Trophoblast cell (in vitro differentiated cells and primary cell): Measurements from ENCODE around the gene MAPK13.
"Not testable (repeated sequence)": the region's sequence is repeated elsewhere in the genome, so short reads cannot be mapped to it uniquely, and the experiment has no call there.

Experiments used
- DNase-seq, 2 donors: peaks; one replicate each; pipeline ENCODE4 v3.0.0-alpha.2; 2016
- H2AFZ ChIP-seq: 2 replicates; pipeline ENCODE4 v1.6.1; 2013; ENCODE audit warnings: low read length, moderate library complexity, mild to moderate bottlenecking; ENCODE audit not compliant: insufficient read depth, poor library complexity
- H2AK5ac ChIP-seq: 2 replicates; pipeline ENCODE4 v1.6.1; 2013; ENCODE audit warnings: mild to moderate bottlenecking, low read length
- H2BK120ac ChIP-seq: 2 replicates; pipeline ENCODE4 v1.6.1; 2013; ENCODE audit warnings: low read length, mild to moderate bottlenecking, moderate library complexity; ENCODE audit not compliant: insufficient read depth, poor library complexity
- H2BK12ac ChIP-seq: 2 replicates; pipeline ENCODE4 v1.6.1; 2013; ENCODE audit warnings: mild to moderate bottlenecking, low read length, moderate library complexity
- H2BK5ac ChIP-seq: 2 replicates; pipeline ENCODE4 v1.6.1; 2013; ENCODE audit warnings: low read length, low read depth, moderate library complexity, mild to moderate bottlenecking; ENCODE audit not compliant: poor library complexity
- H3K14ac ChIP-seq: 2 replicates; pipeline ENCODE4 v1.6.1; 2013; ENCODE audit warnings: mild to moderate bottlenecking, low read length
- H3K18ac ChIP-seq: 2 replicates; pipeline ENCODE4 v1.6.1; 2013; ENCODE audit warnings: mild to moderate bottlenecking, low read length
- H3K23ac ChIP-seq: 2 replicates; pipeline ENCODE4 v1.6.1; 2013; ENCODE audit warnings: low read length
- H3K27ac ChIP-seq: 2 replicates; pipeline ENCODE4 v1.5.1; 2013; ENCODE audit warnings: low read depth, mild to moderate bottlenecking, inconsistent platforms, low read length, moderate library complexity
- H3K27me3 ChIP-seq: 2 replicates; pipeline ENCODE4 v1.6.1; 2013; ENCODE audit warnings: inconsistent platforms, mild to moderate bottlenecking, low read length, moderate library complexity; ENCODE audit not compliant: insufficient read depth
- H3K36me3 ChIP-seq, 2 experiments: 1 replicate in 1 of 2; 2 replicates in 1 of 2; pipeline ENCODE4 v1.6.1; 2013; ENCODE audit warnings: low read length in 2 of 2, mild to moderate bottlenecking in 2 of 2, moderate library complexity in 1 of 2; ENCODE audit not compliant: insufficient read depth in 2 of 2, control insufficient read depth in 1 of 2
- H3K4ac ChIP-seq: 2 replicates; pipeline ENCODE4 v1.6.1; 2013; ENCODE audit warnings: low read depth, mild to moderate bottlenecking, low read length, moderate library complexity
- H3K4me1 ChIP-seq, 2 experiments: 1 replicate in 1 of 2; 2 replicates in 1 of 2; pipeline ENCODE4 v1.6.1; 2013; ENCODE audit warnings: low read length in 2 of 2, mild to moderate bottlenecking in 2 of 2, moderate library complexity in 1 of 2; ENCODE audit not compliant: insufficient read depth in 2 of 2, control insufficient read depth in 1 of 2
- H3K4me2 ChIP-seq: 2 replicates; pipeline ENCODE4 v1.6.1; 2013; ENCODE audit warnings: inconsistent platforms, mild to moderate bottlenecking, low read length, moderate library complexity
- H3K4me3 ChIP-seq: 2 replicates; pipeline ENCODE4 v1.5.1; 2013; ENCODE audit warnings: mild to moderate bottlenecking, low read depth, low read length, inconsistent platforms
- H3K79me1 ChIP-seq: one replicate; pipeline ENCODE4 v1.6.1; 2013; ENCODE audit warnings: low read length
- H3K79me2 ChIP-seq: 2 replicates; pipeline ENCODE4 v1.6.1; 2013; ENCODE audit warnings: low read length, mild to moderate bottlenecking; ENCODE audit not compliant: control insufficient read depth, insufficient read depth, poor library complexity
- H3K9ac ChIP-seq: 2 replicates; pipeline ENCODE4 v1.6.1; 2013; ENCODE audit warnings: mild to moderate bottlenecking, low read length
- H3K9me3 ChIP-seq: 2 replicates; pipeline ENCODE4 v1.6.1; 2013; ENCODE audit warnings: low read depth, mild to moderate bottlenecking, control low read depth, inconsistent platforms, low read length; ENCODE audit not compliant: insufficient read depth
- H4K12ac ChIP-seq: 2 replicates; pipeline ENCODE4 v1.6.1; 2013; ENCODE audit warnings: low read depth, mild to moderate bottlenecking, low read length, moderate library complexity
- H4K8ac ChIP-seq: 2 replicates; pipeline ENCODE4 v1.6.1; 2013; ENCODE audit warnings: low read depth, mild to moderate bottlenecking, low read length, moderate library complexity
- H4K91ac ChIP-seq: one replicate; pipeline ENCODE4 v1.6.1; 2013; ENCODE audit warnings: low read depth, mild to moderate bottlenecking, low read length, moderate library complexity
- WGBS: extraction: QIAGEN DNeasy Blood & Tissue Kit; methylation state at CpG from one replicate; pipeline ENCODE4 v1.1.7; 2013; ENCODE audit warnings: missing lambda C conversion rate; ENCODE audit not compliant: insufficient read length, insufficient coverage; ENCODE audit errors: extremely low coverage; 5-methylcytosine and 5-hydroxymethylcytosine counted together

The MAPK13 gene

GRCh38 chr6:36123270-36124139 is 6.8 kb upstream of the MAPK13 start:
- Histone ChIP-seq H3K36me3 (no peaks in the 10 kb centered on the region), H3K4me3 (no peak overlapping the region), H4K8ac (no peak overlapping the region), H2AFZ (no peak overlapping the region), H4K12ac (no peak overlapping the region), H3K27me3 (no peaks in the 10 kb centered on the region), H2AK5ac (no peak overlapping the region), H3K18ac (no peak overlapping the region), H3K79me1 (peaks cover 3% of the 10 kb centered on the region), H2BK12ac (peak overlapping the region; percentile 44), H3K27ac (no peak overlapping the region), H3K4me2 (no peak overlapping the region), H3K4ac (no peak overlapping the region), H3K9me3 (no peaks in the 10 kb centered on the region), H2BK120ac (no peak overlapping the region), H3K9ac (no peak overlapping the region), H3K79me2 (no peaks in the 10 kb centered on the region), H3K14ac (peak overlapping the region; percentile 37), H3K4me1 (peaks cover 30 to 39% of the 10 kb centered on the region in 2 experiments), H3K23ac (no peak overlapping the region), H4K91ac (no peak overlapping the region), H2BK5ac (no peak overlapping the region)
- WGBS = no CpG with 5 or more reads among the region's 10 CpGs
- DNase-seq = peak; percentile 22 to 79

GRCh38 chr6:36124346-36124745 is 6.0 kb upstream of the MAPK13 start:
- H3K4ac ChIP-seq, H3K9ac ChIP-seq, H2AK5ac ChIP-seq, H3K9me3 ChIP-seq, H3K79me1 ChIP-seq, H2BK120ac ChIP-seq, H3K4me2 ChIP-seq, DNase-seq, H4K8ac ChIP-seq, H3K27ac ChIP-seq, H3K4me3 ChIP-seq, H4K91ac ChIP-seq, H3K79me2 ChIP-seq, H3K27me3 ChIP-seq, H4K12ac ChIP-seq, H3K18ac ChIP-seq, H3K14ac ChIP-seq, H3K36me3 ChIP-seq, H2BK12ac ChIP-seq, H2BK5ac ChIP-seq, H3K23ac ChIP-seq, H2AFZ ChIP-seq: not testable (repeated sequence)
- H3K4me1 ChIP-seq = peaks cover 30 to 39% of the 10 kb centered on the region in 2 experiments
- WGBS = no CpG with 5 or more reads among the region's 8 CpGs

GRCh38 chr6:36124881-36125280 is 5.4 kb upstream of the MAPK13 start:
- Histone ChIP-seq H4K91ac (no peak overlapping the region), H3K4me3 (no peak overlapping the region), H4K12ac (no peak overlapping the region), H3K27ac (no peak overlapping the region), H3K18ac (no peak overlapping the region), H3K14ac (no peak overlapping the region), H3K9ac (no peak overlapping the region), H3K23ac (no peak overlapping the region), H2BK5ac (no peak overlapping the region), H3K79me1 (peaks cover 3% of the 10 kb centered on the region), H3K4me1 (peaks cover 30 to 39% of the 10 kb centered on the region in 2 experiments), H3K4me2 (no peak overlapping the region), H2BK12ac (no peak overlapping the region), H3K27me3 (no peaks in the 10 kb centered on the region), H2BK120ac (no peak overlapping the region), H2AFZ (no peak overlapping the region), H2AK5ac (no peak overlapping the region), H3K9me3 (no peaks in the 10 kb centered on the region), H3K4ac (no peak overlapping the region), H3K79me2 (no peaks in the 10 kb centered on the region), H3K36me3 (no peaks in the 10 kb centered on the region), H4K8ac (no peak overlapping the region)
- WGBS = no CpG with 5 or more reads among the region's 3 CpGs
- DNase-seq = peak in 1 of 2 donors; percentile 5

GRCh38 chr6:36125575-36125974 is 4.7 kb upstream of the MAPK13 start:
- Histone ChIP-seq H3K36me3 (no peaks in the 10 kb centered on the region), H2AK5ac (no peak overlapping the region), H2BK12ac (no peak overlapping the region), H2AFZ (no peak overlapping the region), H3K9me3 (no peaks in the 10 kb centered on the region), H4K12ac (no peak overlapping the region), H3K23ac (no peak overlapping the region), H3K4me1 (peaks cover 33 to 41% of the 10 kb centered on the region in 2 experiments), H3K4me2 (no peak overlapping the region), H3K14ac (no peak overlapping the region), H3K18ac (no peak overlapping the region), H3K4ac (no peak overlapping the region), H3K79me2 (no peaks in the 10 kb centered on the region), H3K9ac (no peak overlapping the region), H4K91ac (no peak overlapping the region), H4K8ac (no peak overlapping the region), H3K27me3 (no peaks in the 10 kb centered on the region), H3K79me1 (peaks cover 3% of the 10 kb centered on the region), H2BK120ac (no peak overlapping the region), H3K4me3 (no peak overlapping the region), H2BK5ac (no peak overlapping the region), H3K27ac (no peak overlapping the region)
- no peak for DNase-seq
- WGBS = no CpG with 5 or more reads among the region's 8 CpGs
